Midbrain (tissue), 1 donor: ENCODE data around the gene UST.
"Not testable (repeated sequence)": the region's sequence is repeated elsewhere in the genome, so short reads cannot be mapped to it uniquely, and the experiment has no call there.

ENCODE experiments used
- DNase-seq: peaks from one replicate; lab custom pipeline; 2025; lab: John Stamatoyannopoulos, UW

The UST gene

DNA sequence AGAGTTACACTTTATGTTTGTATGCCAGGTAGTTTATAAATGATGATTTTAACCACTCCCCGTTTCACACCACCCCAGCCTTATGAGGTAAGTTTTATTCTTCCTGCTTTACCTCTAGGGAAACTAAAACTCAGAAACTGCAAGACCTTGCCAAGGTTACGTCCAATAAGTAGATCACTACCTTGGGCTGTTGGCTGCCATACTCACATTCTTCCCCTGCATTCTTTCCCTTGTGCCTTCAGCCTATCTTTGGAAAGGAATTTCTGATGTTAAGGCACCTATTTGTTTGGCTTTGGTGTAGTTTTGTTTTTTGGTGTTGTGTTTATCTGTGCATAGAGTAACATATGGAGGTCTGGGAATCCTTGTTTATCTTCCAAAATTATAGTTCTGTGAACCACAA lies 122.1 kb downstream of the UST start:
- DNase-seq: no peak

DNA sequence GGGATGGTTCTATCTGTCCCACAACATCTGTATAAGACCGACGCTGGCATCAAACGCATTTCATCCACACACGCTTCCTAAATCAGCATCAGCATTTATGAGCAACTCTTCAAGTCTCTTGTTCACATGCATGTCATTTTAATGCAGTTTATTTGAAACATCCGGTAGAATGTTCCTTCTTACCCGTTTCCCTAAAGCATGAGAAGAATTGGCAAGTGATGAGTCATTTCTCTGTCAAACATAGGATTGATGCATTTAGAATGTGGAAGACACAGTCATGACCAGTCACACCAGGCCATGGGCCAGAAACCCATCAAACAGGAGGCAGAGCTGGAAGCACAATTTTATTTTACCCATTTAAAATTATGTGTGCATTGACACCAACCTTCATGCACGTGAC lies 122.8 kb downstream of the UST start:
- DNase-seq: no peak

DNA sequence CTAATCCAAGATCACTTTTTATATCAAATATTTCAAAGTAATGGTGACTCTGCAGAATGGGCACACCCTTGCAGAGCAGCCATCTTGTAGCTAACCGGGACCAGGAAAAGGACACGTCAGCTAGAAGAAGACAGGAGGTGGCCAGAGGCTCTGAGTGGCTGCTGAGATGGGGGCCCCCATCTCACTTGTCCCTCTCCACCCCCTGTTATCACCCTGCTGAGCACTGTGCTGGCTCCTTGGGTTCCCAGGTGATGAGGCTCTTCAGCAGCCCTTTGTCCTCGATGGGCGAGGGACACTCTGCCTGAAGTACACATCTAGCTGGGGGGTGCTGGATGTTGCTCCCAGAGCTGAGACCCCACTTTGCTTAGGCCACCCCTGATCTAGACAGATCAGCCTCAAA lies 126.3 kb downstream of the UST start:
- DNase-seq: no peak

DNA sequence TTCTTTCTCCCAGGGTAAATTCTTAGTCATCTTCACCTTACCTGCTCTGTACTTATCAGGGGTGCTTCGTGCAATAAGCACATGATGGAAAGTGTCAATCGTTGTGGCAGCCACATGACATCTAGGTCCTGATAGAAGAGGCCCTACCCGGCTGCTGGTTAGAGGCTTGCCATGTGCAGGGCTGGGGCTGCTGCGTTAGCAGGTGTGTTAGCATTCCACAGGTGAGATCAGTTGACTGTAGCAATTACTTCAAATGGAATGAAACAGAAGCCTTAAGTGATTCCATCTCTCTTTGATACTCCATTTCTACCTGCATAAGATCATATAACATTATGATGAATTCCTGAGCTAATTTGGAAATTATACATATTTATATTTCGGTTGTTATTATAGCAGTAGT lies 127.0 kb downstream of the UST start:
- no peak for DNase-seq

GRCh38 chr6:148874698-148875293 lies 128.0 kb downstream of the UST start:
- DNase-seq: no peak

DNA sequence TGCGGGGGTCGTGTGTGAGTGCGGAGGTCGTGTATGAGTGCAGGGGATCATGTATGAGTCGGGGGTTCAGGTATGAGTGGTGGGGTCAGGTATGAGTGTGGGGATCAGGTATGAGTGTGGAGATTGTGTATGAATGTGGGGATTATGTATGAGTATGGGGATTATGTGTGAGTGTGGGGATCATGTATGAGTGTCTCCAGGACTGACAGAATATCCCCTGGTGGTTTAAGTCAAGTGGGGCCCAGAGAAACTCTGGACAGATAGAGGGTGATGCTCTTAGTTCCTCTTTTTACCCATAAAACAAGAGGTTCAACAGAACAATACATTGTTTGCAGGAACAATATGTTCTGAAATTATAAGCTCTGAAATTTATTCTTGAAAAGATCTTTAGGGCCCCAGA lies 131.9 kb downstream of the UST start:
- DNase-seq: no peak

- DNase-seq: not testable (repeated sequence)
These were observed 133.9 kb downstream of the UST start for GRCh38 chr6:148880742-148881141.

DNA sequence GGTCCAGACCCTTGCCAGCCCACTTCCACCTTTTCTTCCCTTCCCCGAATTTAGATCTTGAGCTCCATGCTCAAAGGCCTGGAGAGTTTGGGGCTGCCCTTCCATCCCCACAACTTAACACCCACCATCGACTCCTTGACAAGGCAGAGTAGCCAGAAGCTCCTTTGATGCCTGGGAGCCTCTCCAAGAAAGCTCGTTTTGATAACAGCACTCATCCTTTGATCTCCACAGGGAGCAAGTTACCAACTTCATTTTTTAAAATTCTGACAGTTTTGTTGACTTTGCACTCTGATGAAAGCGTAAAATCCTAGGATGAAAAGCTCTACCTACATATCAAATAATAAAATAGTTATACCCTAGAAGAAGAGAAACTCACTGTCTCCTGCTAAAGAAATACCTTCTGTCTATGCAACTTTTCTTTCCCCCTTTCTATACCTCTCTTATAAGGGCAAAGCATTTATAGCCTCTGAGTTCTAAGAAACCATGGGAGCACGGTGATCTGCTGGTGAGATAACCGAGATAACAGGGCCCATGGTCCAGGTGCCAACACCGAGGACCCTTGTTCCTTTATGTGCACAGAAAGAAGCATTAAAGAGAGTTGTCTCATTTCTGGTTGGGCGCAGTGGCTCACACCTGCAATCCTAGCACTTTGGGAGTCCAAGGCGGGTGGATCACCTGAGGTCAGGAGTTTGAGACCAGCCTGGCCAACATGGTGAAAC lies 134.9 kb downstream of the UST start:
- no peak for DNase-seq

DNA sequence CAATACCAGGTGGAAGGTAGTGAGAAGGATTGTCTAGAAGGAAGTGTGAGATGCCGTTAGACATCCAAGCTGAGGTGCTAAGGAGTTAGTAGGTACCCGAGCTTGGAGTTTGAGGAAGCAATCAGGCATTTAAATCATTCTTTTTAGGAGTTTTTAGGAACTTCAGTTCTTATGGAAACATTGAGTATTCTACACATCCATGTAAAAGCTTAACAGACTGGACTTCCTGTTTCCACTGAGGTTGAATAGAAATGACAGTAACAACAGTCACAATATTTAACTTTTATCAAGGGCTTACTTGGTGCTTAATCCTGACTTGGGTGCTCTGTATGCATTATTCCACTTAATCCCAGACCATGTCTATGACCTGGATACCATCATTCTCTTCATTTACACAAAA lies 136.4 kb downstream of the UST start:
- DNase-seq: no peak

DNA sequence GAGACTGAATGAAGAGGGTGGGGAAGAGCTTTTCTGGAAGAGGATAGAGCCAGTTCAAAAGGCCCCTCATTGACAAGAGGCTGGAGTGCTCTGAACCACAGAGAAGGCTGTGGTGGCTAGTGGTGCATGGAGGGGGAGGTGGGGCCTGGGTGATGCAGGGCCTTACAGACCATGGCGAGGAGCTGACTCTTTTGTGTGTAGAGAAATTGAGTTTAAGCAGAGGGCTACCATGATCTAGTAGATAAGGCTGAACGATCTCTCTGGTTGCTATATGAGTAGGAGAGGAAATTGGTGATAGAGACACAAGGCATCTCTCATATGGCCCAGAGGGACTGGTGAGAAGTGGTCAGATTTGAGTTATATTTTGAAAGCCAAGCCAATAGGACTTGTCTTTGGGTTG lies 137.6 kb downstream of the UST start:
- DNase-seq: no peak

DNA sequence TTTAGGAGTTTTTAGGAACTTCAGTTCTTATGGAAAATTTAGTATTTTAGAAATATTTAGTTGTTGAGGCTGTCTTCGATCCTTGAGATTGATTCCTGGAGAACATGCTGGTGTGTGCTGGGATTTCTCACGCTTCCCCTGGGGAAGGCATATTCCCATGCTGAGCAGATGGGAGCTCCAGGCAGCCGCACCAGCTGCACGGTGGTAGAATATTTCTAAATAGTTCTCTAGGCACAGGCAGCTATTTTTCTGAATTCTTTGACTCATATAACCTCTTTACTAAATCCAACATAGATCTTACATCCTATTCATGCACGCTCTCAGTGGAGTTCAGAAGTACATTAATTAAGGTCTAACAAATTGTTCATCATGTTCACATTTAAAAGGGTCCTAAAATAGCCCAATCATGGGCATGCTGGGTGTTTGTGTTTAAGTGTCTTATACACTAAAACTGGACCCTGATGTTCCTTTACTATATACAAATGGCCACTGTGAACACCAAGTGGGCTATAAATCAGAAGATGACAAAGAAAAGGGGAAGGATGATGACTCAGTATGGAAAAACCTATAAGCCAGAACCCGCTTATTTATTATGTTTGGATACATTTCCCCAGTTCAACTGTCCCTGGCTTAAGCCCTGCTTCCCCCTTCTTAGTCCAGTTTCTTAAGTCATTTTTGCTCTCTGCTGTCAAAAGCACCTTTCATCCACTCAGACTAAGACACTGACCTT lies 138.5 kb downstream of the UST start:
- no peak for DNase-seq

- no peak for DNase-seq
These were observed 139.4 kb downstream of the UST start for GRCh38 chr6:148885925-148886845.

- no peak for DNase-seq
These were observed 140.4 kb downstream of the UST start for GRCh38 chr6:148887181-148887580.

GRCh38 chr6:148888856-148889255 lies 142.0 kb downstream of the UST start:
- peak; percentile 32 for DNase-seq

GRCh38 chr6:148890096-148890495 lies 143.3 kb downstream of the UST start:
- no peak for DNase-seq

- no peak for DNase-seq
These were observed 144.0 kb downstream of the UST start for GRCh38 chr6:148890652-148891404.

GRCh38 chr6:148891405-148891783 lies 144.6 kb downstream of the UST start:
- no peak for DNase-seq

DNA sequence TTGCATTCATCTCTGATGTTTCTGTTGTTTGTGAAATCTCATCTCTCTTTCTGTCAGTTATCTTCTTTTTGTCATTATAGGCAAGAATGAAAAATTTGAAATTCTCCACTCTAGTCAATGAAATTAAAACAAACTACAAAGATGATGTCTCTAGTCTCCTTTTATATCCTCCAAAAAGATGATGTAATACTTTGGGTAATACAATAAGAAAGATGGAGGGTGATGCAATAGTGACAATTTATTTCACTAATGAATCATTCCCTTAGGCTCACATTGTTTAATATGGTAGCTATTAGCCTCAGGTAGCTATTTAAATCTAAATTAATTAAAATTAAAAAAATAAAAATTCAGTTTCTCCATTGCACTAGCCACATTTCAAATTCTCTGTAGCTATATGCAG lies 145.4 kb downstream of the UST start:
- no peak for DNase-seq

DNA sequence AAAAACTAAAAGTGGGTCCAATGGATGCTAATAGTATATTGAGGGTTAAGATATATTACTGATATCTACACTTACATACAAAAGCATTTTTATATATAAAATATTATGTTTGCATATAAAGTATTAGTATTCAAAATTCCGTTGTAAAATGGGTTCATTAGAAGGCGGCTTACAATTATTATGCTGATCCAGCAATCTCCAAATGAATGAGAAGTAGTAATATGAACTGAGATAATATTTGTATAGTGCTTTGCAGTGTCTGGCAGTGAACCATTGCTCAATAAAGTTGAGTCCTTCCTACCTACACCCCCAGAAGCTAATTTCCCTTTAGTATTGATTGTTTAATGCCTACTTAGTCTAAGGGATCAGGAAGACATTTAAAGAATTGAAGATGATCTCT lies 146.2 kb downstream of the UST start:
- no peak for DNase-seq

- DNase-seq: no peak
These were observed 146.7 kb downstream of the UST start for GRCh38 chr6:148893481-148893880.

DNA sequence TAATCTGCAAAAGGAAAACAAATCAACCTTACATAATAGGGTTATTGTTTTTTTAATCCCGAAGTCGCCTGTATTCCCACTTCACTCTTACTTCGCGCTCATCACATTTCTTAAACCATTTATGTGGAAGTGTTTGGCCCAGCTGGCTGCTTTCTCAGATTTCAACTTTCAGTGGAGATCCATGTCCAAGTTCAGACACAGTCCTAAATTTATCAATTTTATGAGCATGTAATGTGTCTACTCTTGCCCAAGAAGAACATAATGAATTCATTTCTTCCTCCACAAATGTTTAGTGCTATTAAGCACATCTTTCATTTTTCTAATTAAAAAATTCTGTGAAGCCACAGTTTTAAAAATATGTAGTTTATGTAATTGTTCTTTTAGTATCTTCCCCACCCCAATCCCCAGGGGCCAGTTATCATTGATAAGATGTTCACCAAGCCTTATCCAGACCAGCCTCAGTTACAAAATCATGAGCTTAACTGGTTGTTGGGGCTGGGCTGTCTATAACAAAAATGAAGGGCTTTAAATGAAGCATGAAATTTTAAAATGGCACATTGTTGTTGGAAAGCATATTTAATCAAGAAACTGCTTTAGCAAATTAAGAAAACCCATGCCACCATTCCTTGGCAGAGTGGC lies 151.7 kb downstream of the UST start:
- no peak for DNase-seq
